Measurements from ENCODE around the gene AKAP17A. TPM values are rescaled to one million over a fixed set of nuclear protein-coding genes. Genes with fewer than 3 reads are reported as not detected.
A peak's percentile ranks its signal among the peaks of the same experiment; 100 is the strongest.

AKAP17A gene
- total and polyA plus RNA-seq, 9 of the 15 experiments (the other 6 are each of a cell fraction or from before 2014, with no cell fraction given) = 1.2 to 29.5 (median 8.2) TPM

DNA sequence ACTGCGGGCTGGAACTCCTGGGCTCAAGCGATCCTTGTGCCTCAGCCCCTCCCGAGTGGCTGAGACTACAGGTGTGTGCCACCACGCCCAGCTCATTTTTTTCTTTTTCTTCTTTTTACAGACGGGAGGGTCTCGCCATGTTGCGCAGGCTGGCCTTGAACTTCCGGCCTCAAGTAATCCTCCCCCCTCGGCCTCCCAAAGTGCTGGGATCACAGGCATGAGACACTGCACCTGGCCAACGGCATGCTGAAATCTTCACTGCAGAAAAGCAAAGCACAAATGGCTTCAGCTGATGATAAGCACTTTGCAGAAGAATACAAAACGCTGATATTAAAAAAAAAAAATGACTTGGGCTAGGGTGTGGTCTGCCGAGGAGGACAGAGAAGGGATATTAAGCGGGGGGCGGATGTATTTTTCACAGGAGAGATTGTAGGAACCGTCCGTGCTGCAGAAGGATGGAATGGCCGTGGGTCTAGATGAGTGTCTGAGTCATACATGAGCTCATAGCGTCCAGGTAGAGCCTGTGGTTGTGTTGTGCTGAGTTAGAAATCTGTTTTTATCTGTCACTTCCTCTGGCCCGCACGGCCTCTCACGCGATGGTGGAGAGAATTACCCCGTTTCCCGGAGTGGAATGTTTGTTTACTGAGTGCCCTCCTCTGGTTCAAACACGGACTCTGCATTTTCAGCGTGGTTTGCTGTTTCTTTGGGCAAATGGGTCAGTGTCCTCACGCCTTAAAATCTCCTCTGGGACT is 8.5 kb upstream of the AKAP17A start (continued):
- TF ChIP-seq YY1 (IDR thresholded peaks at IDR 0.05; ENCODE audit: borderline replicate concordance in 1 of 3, control insufficient read depth in 1 of 3, extremely low read depth in 1 of 3, insufficient read depth in 3 of 3, insufficient read length in 1 of 3, insufficient replicate concordance in 2 of 3, low read depth in 1 of 3, low read length in 2 of 3) = no peak
- no peak for TF ChIP-seq ZNF41 (CRISPR knock-in tag; conservative IDR thresholded peaks at IDR 0.05)
- TF ChIP-seq SNAPC5 (CRISPR knock-in tag; IDR thresholded peaks at IDR 0.05) = no peak
- TF ChIP-seq IRF1 (CRISPR knock-in tag; IDR thresholded peaks at IDR 0.05; ENCODE audit: borderline replicate concordance) = no peak
- TF ChIP-seq PHF21A (IDR thresholded peaks at IDR 0.05; ENCODE audit: borderline replicate concordance, low read depth) = no peak
- no peak for TF ChIP-seq TRIM24 (IDR thresholded peaks at IDR 0.05)
- TF ChIP-seq TAL1 (IDR thresholded peaks at IDR 0.05) = no peak
- TF ChIP-seq DACH1 (IDR thresholded peaks at IDR 0.05; ENCODE audit: partially characterized antibody) = no peak
- no peak for TF ChIP-seq ZNF436 (CRISPR knock-in tag; IDR thresholded peaks at IDR 0.05)
- TF ChIP-seq FOSL1 (tag; conservative IDR thresholded peaks at IDR 0.05) = peak; percentile 39; the same call in 1 of the 2 replicates
- TF ChIP-seq WHSC1 (IDR thresholded peaks at IDR 0.05; ENCODE audit: low read length) = no peak
- no peak for TF ChIP-seq ZNF696 (CRISPR knock-in tag; conservative IDR thresholded peaks at IDR 0.05)
- TF ChIP-seq ZFX (CRISPR knock-in tag; IDR thresholded peaks at IDR 0.05) = no peak
- TF ChIP-seq SRSF3 (IDR thresholded peaks at IDR 0.05; ENCODE audit: insufficient read depth, low read length) = no peak
- TF ChIP-seq DPF2 (IDR thresholded peaks at IDR 0.05) = 0 out of 2 replicates have a peak, but pooled peaks have one; percentile 12
- TF ChIP-seq ZNF507 (tag; conservative IDR thresholded peaks at IDR 0.05) = no peak
- TF ChIP-seq ZC3H4 (CRISPR knock-in tag; IDR thresholded peaks at IDR 0.05; ENCODE audit: borderline replicate concordance) = no peak
- TF ChIP-seq BHLHE40 (IDR thresholded peaks at IDR 0.05; ENCODE audit: low read length) = peak; percentile 67
- no peak for TF ChIP-seq GABPB2 (CRISPR knock-in tag; conservative IDR thresholded peaks at IDR 0.05)
- no peak for TF ChIP-seq ZNF274 (IDR thresholded peaks at IDR 0.05; ENCODE audit: borderline replicate concordance, low read depth, low read length)
- no peak for TF ChIP-seq DMBX1 (CRISPR knock-in tag; IDR thresholded peaks at IDR 0.05; ENCODE audit: borderline replicate concordance)
- TF ChIP-seq GTF3C2 (IDR thresholded peaks at IDR 0.05; ENCODE audit: borderline replicate concordance, extremely low read depth, insufficient read length) = no peak
- TF ChIP-seq CHCHD3 (CRISPR knock-in tag; IDR thresholded peaks at IDR 0.05) = no peak
- TF ChIP-seq FOXJ2 (tag; IDR thresholded peaks at IDR 0.05) = no peak
- TF ChIP-seq, protein P1, sequence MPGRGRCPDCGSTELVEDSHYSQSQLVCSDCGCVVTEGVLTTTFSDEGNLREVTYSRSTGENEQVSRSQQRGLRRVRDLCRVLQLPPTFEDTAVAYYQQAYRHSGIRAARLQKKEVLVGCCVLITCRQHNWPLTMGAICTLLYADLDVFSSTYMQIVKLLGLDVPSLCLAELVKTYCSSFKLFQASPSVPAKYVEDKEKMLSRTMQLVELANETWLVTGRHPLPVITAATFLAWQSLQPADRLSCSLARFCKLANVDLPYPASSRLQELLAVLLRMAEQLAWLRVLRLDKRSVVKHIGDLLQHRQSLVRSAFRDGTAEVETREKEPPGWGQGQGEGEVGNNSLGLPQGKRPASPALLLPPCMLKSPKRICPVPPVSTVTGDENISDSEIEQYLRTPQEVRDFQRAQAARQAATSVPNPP (IDR thresholded peaks at IDR 0.05; ENCODE audit: borderline replicate concordance, insufficient read depth, insufficient read length) = no peak
